HepG2 (cell line): ENCODE measurements around the gene USP32.

ENCODE experiments used
- BHLHE40 ChIP-seq: IDR thresholded peaks from 2 replicates; pipeline ENCODE4 v1.6.1; 2011; ENCODE audit warnings: low read length, improper control_type of control experiment
- KLF9 ChIP-seq: IDR thresholded peaks from 2 replicates; pipeline ENCODE4 v1.6.1; 2016; ENCODE audit warnings: low read depth
- PATZ1 ChIP-seq: sonication (generic); formaldehyde crosslinking; IDR thresholded peaks from 2 replicates; pipeline ENCODE4 v1.4.0; 2020; ENCODE audit warnings: missing genetic modification reagents
- POLR2A ChIP-seq, 2 experiments: IDR thresholded peaks; 2 replicates each; pipeline ENCODE4 v1.6.1; 2011; ENCODE audit warnings: low read depth in 2 of 2, low read length in 2 of 2, mild to moderate bottlenecking in 1 of 2, moderate library complexity in 1 of 2; ENCODE audit not compliant: insufficient read depth in 1 of 2
- RFX5 ChIP-seq: IDR thresholded peaks from 2 replicates; pipeline ENCODE4 v1.6.1; 2011; ENCODE audit warnings: low read depth, low read length, improper control_type of control experiment
- SIX4 ChIP-seq: sonication (generic); formaldehyde crosslinking; IDR thresholded peaks from 2 replicates; pipeline ENCODE4 v1.4.0; 2020; ENCODE audit warnings: missing genetic modification reagents
- ZFP36L1 ChIP-seq: sonication (generic); formaldehyde crosslinking; IDR thresholded peaks from 2 replicates; pipeline ENCODE4 v1.8.0; 2022; ENCODE audit warnings: mild to moderate bottlenecking, missing genetic modification reagents, moderate library complexity

- TF ChIP-seq KLF9 (CRISPR knock-in tag) (no peak), BHLHE40 (no peak), POLR2A (IDR thresholded peaks at IDR 0.05; ENCODE audit: insufficient read depth in 1 of 2, low read depth in 2 of 2, low read length in 2 of 2) (no peak), PATZ1 (CRISPR knock-in tag) (no peak), ZFP36L1 (no peak), SIX4 (no peak), RFX5 (no peak)
These were observed 224.7 kb downstream of the USP32 start for GRCh38 chr17:60167065-60167741.
